Osteocyte (in vitro differentiated cells): ENCODE results near the gene SUSD1. TPM values are rescaled to one million over a fixed set of nuclear protein-coding genes. Genes with fewer than 3 reads are reported as not detected.

Experiments used
- DNase-seq: peaks from one replicate; pipeline ENCODE4 v3.0.0; 2021; ENCODE audit warnings: mixed read lengths; ENCODE audit not compliant: unreplicated experiment; ENCODE audit errors: extremely low spot score
- H3K27ac Mint-ChIP-seq: one replicate; pipeline ENCODE4 v1.8.0; 2021; ENCODE audit warnings: mild to moderate bottlenecking, mixed read lengths; ENCODE audit not compliant: unreplicated experiment
- H3K27me3 Mint-ChIP-seq: one replicate; pipeline ENCODE4 v1.8.0; 2021; ENCODE audit warnings: mixed read lengths; ENCODE audit not compliant: unreplicated experiment
- H3K36me3 Mint-ChIP-seq: one replicate; pipeline ENCODE4 v1.8.0; 2021; ENCODE audit warnings: mixed read lengths; ENCODE audit not compliant: unreplicated experiment
- H3K4me1 Mint-ChIP-seq: one replicate; pipeline ENCODE4 v1.8.0; 2021; ENCODE audit warnings: mixed read lengths; ENCODE audit not compliant: unreplicated experiment
- H3K4me3 Mint-ChIP-seq: one replicate; pipeline ENCODE4 v1.8.0; 2021; ENCODE audit warnings: mild to moderate bottlenecking, moderate library complexity, mixed read lengths; ENCODE audit not compliant: unreplicated experiment
- H3K9me3 Mint-ChIP-seq: one replicate; pipeline ENCODE4 v1.8.0; 2021; ENCODE audit warnings: mixed read lengths; ENCODE audit not compliant: unreplicated experiment
- CTCF ChIP-seq: fragments of 200-600 bp; sonication (generic); IDR thresholded peaks from 2 replicates; pipeline ENCODE4 v1.5.0; 2021; ENCODE audit warnings: antibody characterized with exemption, mild to moderate bottlenecking, moderate library complexity
- long read RNA-seq: library from polyadenylated mRNA; unstranded; transcript quantifications from one replicate; pipeline ENCODE4 v2.0.0, GENCODE V29; 2021
- total RNA-seq: library from RNA; stranded (reverse); gene quantifications from 2 replicates; pipeline ENCODE4 v1.2.1, GENCODE V29; 2021

Gene SUSD1
- 13.4 and 15.0 TPM in 2 replicates for total RNA-seq
- long read RNA-seq, partial matches to known transcripts: 6 of 10 reads
- long read RNA-seq, other reads (novel, unspliced or antisense): 4 of 10 reads

- Mint-ChIP-seq H3K4me3 (peak within 1 kb of the TSS; percentile 76), H3K9me3 (no peaks in the 10 kb centered on the region), H3K4me1 (peaks cover 15% of the 10 kb centered on the region), H3K27me3 (no peaks in the 10 kb centered on the region), H3K27ac (peak within 1 kb of the TSS; percentile 80), H3K36me3 (no peaks in the 10 kb centered on the region)
- no peak for TF ChIP-seq CTCF
- no peak for DNase-seq
Measured at GRCh38 chr9:112174965-112175795, at the start of gene SUSD1. Gene SUSD1 (minus strand): TSS chr9:112175297. CDS start chr9:112175235, 62 bp downstream.

GRCh38 chr9:112224401-112225289, 49.5 kb upstream of the SUSD1 start:
- no peaks in the 10 kb centered on the region for H3K27me3 Mint-ChIP-seq
- TF ChIP-seq CTCF: no peak
- H3K36me3 Mint-ChIP-seq: peaks cover 57% of the 10 kb centered on the region
- no peaks in the 10 kb centered on the region for H3K9me3 Mint-ChIP-seq
- no peak overlapping the region for H3K27ac Mint-ChIP-seq
- no peak overlapping the region for H3K4me3 Mint-ChIP-seq
- H3K4me1 Mint-ChIP-seq: peaks cover 14% of the 10 kb centered on the region
- DNase-seq: no peak

GRCh38 chr9:112218908-112219307, 43.8 kb upstream of the SUSD1 start:
- Mint-ChIP-seq H3K4me1 (peaks cover 20% of the 10 kb centered on the region), H3K36me3 (peaks cover 48% of the 10 kb centered on the region), H3K27me3 (no peaks in the 10 kb centered on the region), H3K27ac (no peak overlapping the region), H3K4me3 (no peak overlapping the region), H3K9me3 (no peaks in the 10 kb centered on the region)
- no peak for DNase-seq
- TF ChIP-seq CTCF: no peak

- Mint-ChIP-seq H3K4me1 (no peaks in the 10 kb centered on the region), H3K4me3 (no peak overlapping the region), H3K9me3 (peaks cover 6% of the 10 kb centered on the region), H3K27ac (no peak overlapping the region), H3K27me3 (no peaks in the 10 kb centered on the region), H3K36me3 (peaks cover 55% of the 10 kb centered on the region)
- TF ChIP-seq CTCF: no peak
- DNase-seq: no peak
Measured at GRCh38 chr9:112212926-112213325, 37.8 kb upstream of the SUSD1 start.

- Mint-ChIP-seq H3K9me3 (peaks cover 25% of the 10 kb centered on the region), H3K4me3 (no peak overlapping the region), H3K36me3 (peaks cover 59% of the 10 kb centered on the region), H3K4me1 (peaks cover 14% of the 10 kb centered on the region), H3K27ac (no peak overlapping the region), H3K27me3 (no peaks in the 10 kb centered on the region)
- no peak for DNase-seq
- no peak for TF ChIP-seq CTCF
Measured at GRCh38 chr9:112207451-112207850, 32.4 kb upstream of the SUSD1 start.
